K562 (cell line): ENCODE results near the gene MAP3K4. TPM values are rescaled to one million over a fixed set of nuclear protein-coding genes. Genes with fewer than 3 reads are reported as not detected.

ENCODE experiments used
- ATAC-seq: fragments of 200-7000 bp; cut with Tn5 transposase; 3 replicates; pipeline ENCODE4 v1.9.1; 2020; ENCODE audit warnings: moderate library complexity
- BruUV-seq: library from RNA; stranded (reverse); fragments of 400-500 nt; replicated peaks from 2 replicates; lab custom pipeline; 2021; lab: Mats Ljungman, UMichigan
- CTCF ChIA-PET: fragments of 300-600 bp; formaldehyde crosslinking; extraction: SDS; loops from one replicate; lab custom pipeline; 2021; ENCODE audit warnings: low intra/inter-chr PET ratio; lab: Yijun Ruan, JAX
- POLR2A ChIA-PET: fragments of 300-600, 350-650 bp; sonication (Branson Sonifier 250); formaldehyde crosslinking; extraction: SDS; loops from one replicate; lab custom pipeline; 2021; ENCODE audit warnings: antibody characterized with exemption, inconsistent platforms; lab: Yijun Ruan, JAX
- DNase-seq, 4 experiments: peaks; one replicate each; pipeline versions ENCODE4 v3.0.0 to v3.0.0-alpha.2; 2011 to 2018; ENCODE audit warnings: low spot score in 3 of 4, mixed read lengths in 3 of 4; ENCODE audit errors: extremely low read depth in 1 of 4
- FAIRE-seq: peaks from 2 replicates; lab custom pipeline; 2011; peaks lifted over from hg19 to GRCh38; lab: Jason Lieb, UNC
- H2AFZ ChIP-seq: 2 replicates; pipeline ENCODE4 v1.6.0; 2011; ENCODE audit warnings: low read depth, low read length, control low read depth, inconsistent platforms
- H3K27ac ChIP-seq: fragments of 200-600 bp; 3 replicates; pipeline ENCODE4 v1.8.0; 2011; ENCODE audit warnings: low read depth, mild to moderate bottlenecking, control low read depth, inconsistent platforms, low read length, moderate library complexity, mixed read lengths; ENCODE audit errors: extremely low read depth
- H3K27me3 ChIP-seq, 2 experiments: fragments of 300-600 bp in 1 of 2; 2 replicates in 1 of 2; 3 replicates in 1 of 2; pipeline versions ENCODE4 v1.6.0 to v1.8.0; 2011; ENCODE audit warnings: inconsistent platforms in 2 of 2, low read length in 2 of 2, mild to moderate bottlenecking in 1 of 2, mixed read lengths in 1 of 2, moderate library complexity in 1 of 2; ENCODE audit not compliant: control insufficient read depth in 2 of 2, insufficient read depth in 2 of 2
- H3K36me3 ChIP-seq: fragments of 300-600 bp; 3 replicates; pipeline ENCODE4 v1.8.0; 2011; ENCODE audit warnings: mild to moderate bottlenecking, low read length, inconsistent platforms; ENCODE audit not compliant: control insufficient read depth, insufficient read depth
- H3K4me1 ChIP-seq, 2 experiments: fragments of 200-600 bp in 1 of 2; replicated peaks in 1 of 2; 2 replicates in 1 of 2; 3 replicates in 1 of 2; pipeline versions ENCODE4 v1.5.1 to v1.8.0; 2011; ENCODE audit warnings: inconsistent platforms in 2 of 2, low read length in 2 of 2, mild to moderate bottlenecking in 1 of 2, mixed read lengths in 1 of 2, moderate library complexity in 1 of 2; ENCODE audit not compliant: control insufficient read depth in 2 of 2, insufficient read depth in 2 of 2
- H3K4me2 ChIP-seq: 2 replicates; pipeline ENCODE4 v1.6.1; 2011; ENCODE audit warnings: low read length, control low read depth, inconsistent platforms, mixed read lengths; ENCODE audit not compliant: insufficient read depth
- H3K4me3 ChIP-seq: fragments of 200-600 bp; sonication (generic), shearing (Covaris generic); 2 replicates; pipeline ENCODE4 v1.5.1; 2016; ENCODE audit warnings: control low read depth, inconsistent platforms
- H3K79me2 ChIP-seq: fragments of 200-600 bp; 3 replicates; pipeline ENCODE4 v1.8.0; 2011; ENCODE audit warnings: low read length, inconsistent platforms; ENCODE audit not compliant: control insufficient read depth, insufficient read depth
- H3K9ac ChIP-seq, 2 experiments: 2 replicates each; pipeline versions ENCODE4 v1.6.0 to v1.6.1; 2011; ENCODE audit warnings: low read depth in 2 of 2, low read length in 2 of 2, control low read depth in 1 of 2, inconsistent platforms in 1 of 2, mild to moderate bottlenecking in 1 of 2, mixed read lengths in 1 of 2; ENCODE audit not compliant: insufficient read depth in 1 of 2
- H3K9me1 ChIP-seq: one replicate; pipeline ENCODE4 v1.6.0; 2011; ENCODE audit warnings: inconsistent platforms, mild to moderate bottlenecking, low read length, moderate library complexity; ENCODE audit not compliant: control insufficient read depth, insufficient read depth
- H3K9me3 ChIP-seq: replicated peaks from 2 replicates; pipeline ENCODE4 v1.5.1; 2011; ENCODE audit warnings: low read depth, low read length, inconsistent platforms; ENCODE audit not compliant: control insufficient read depth, insufficient read depth
- H4K20me1 ChIP-seq: replicated peaks from 2 replicates; pipeline ENCODE4 v1.6.1; 2011; ENCODE audit warnings: low read length, inconsistent platforms, mixed read lengths; ENCODE audit not compliant: control insufficient read depth, insufficient read depth
- ARNT ChIP-seq, 2 experiments: fragments of 450-650 bp; IDR thresholded peaks; 2 replicates each; pipeline ENCODE4 v1.6.1; 2016; ENCODE audit warnings: mild to moderate bottlenecking in 1 of 2
- ATF2 ChIP-seq: sonication (generic); formaldehyde crosslinking; IDR thresholded peaks from 2 replicates; pipeline ENCODE4 v1.8.1; 2022; ENCODE audit warnings: missing genetic modification reagents
- CHD2 ChIP-seq: IDR thresholded peaks from 2 replicates; pipeline ENCODE4 v1.6.1; 2011; ENCODE audit warnings: low read depth, low read length
- CTCFL ChIP-seq: IDR thresholded peaks from 2 replicates; pipeline ENCODE4 v1.6.1; 2011; ENCODE audit warnings: borderline replicate concordance, low read depth, mild to moderate bottlenecking, moderate library complexity, low read length; ENCODE audit not compliant: insufficient read depth, poor library complexity, severe bottlenecking
- EP300 ChIP-seq: IDR thresholded peaks from 2 replicates; pipeline ENCODE4 v1.6.1; 2012; ENCODE audit warnings: low read length, improper control_type of control experiment
- HIVEP1 ChIP-seq: fragments of 250-450 bp; sonication (Bioruptor Pico); IDR thresholded peaks from 2 replicates; pipeline ENCODE4 v1.4.0; 2020; ENCODE audit warnings: mild to moderate bottlenecking
- HMGN3 ChIP-seq: IDR thresholded peaks from 2 replicates; pipeline ENCODE4 v1.6.1; 2011; ENCODE audit warnings: borderline replicate concordance, low read depth, mild to moderate bottlenecking, mixed read lengths, low read length; ENCODE audit not compliant: insufficient read length; ENCODE audit errors: extremely low read depth
- ILF3 ChIP-seq: fragments of 450-650 bp; IDR thresholded peaks from 2 replicates; pipeline ENCODE4 v1.6.1; 2018; ENCODE audit warnings: antibody characterized with exemption, mild to moderate bottlenecking, moderate library complexity, borderline replicate concordance
- RBM39 ChIP-seq: fragments of 200-400 bp; formaldehyde crosslinking; optimal IDR thresholded peaks from 2 replicates; pipeline ENCODE3; 2018; ENCODE audit warnings: low read depth, low read length
- ZEB2 ChIP-seq: fragments of 450-650 bp; IDR thresholded peaks from 2 replicates; pipeline ENCODE4 v1.6.1; 2016
- ZNF263 ChIP-seq: sonication (generic); formaldehyde crosslinking; IDR thresholded peaks from 2 replicates; pipeline ENCODE4 v1.8.0; 2022; ENCODE audit warnings: mild to moderate bottlenecking, missing genetic modification reagents, borderline replicate concordance
- ZNF699 ChIP-seq: fragments of 250-450 bp; sonication (Bioruptor Pico); IDR thresholded peaks from 2 replicates; pipeline ENCODE4 v1.8.0; 2021; ENCODE audit warnings: mild to moderate bottlenecking, moderate library complexity; ENCODE audit not compliant: insufficient replicate concordance
- ZNF780A ChIP-seq: fragments of 250-450 bp; sonication (Bioruptor Pico); IDR thresholded peaks from 2 replicates; pipeline ENCODE4 v1.5.0; 2021; ENCODE audit warnings: mild to moderate bottlenecking
- WGBS: fragments of 100-300 bp; shearing (Covaris generic); methylation state at CpG from one replicate; pipeline ENCODE4 v1.1.6; 2016; ENCODE audit warnings: low coverage, mixed read lengths; ENCODE audit not compliant: insufficient coverage; ENCODE audit errors: missing lambda C conversion rate; 5-methylcytosine and 5-hydroxymethylcytosine counted together
- in situ Hi-C: fragments of 300-500 bp; cut with MboI; formaldehyde crosslinking; loops from 4 replicates; pipeline ENCODE4 v1.15.0; 2018; ENCODE audit warnings: inconsistent platforms, mixed read lengths
- intact Hi-C: fragments of 100-400 bp; cut with micrococcal nuclease; formaldehyde crosslinking; loops from 2 replicates; pipeline ENCODE4 v1.14.2; 2022
- polyA plus RNA-seq, 8 experiments: library from polyadenylated mRNA; depleted of rRNA in 4 of 8; stranded (reverse) in 5 of 8; unstranded in 3 of 8; fragments of >200 nt; fragmentation: Nextera tagmentation in 2 of 8; fragmentation: Illumina TruSeq in 1 of 8; extraction: Ambion mirVana in 2 of 8; extraction: Trizol in 1 of 8; gene quantifications; 2 replicates each; pipeline versions ENCODE4 v1.2.1 to v1.2.3, GENCODE V29; 2011 to 2014; ENCODE audit warnings: inconsistent platforms in 1 of 8, missing spikeins in 1 of 8
- total RNA-seq, 7 experiments: library from RNA; depleted of rRNA in 6 of 7; stranded (reverse); fragments of >200 nt in 6 of 7; fragmentation: Illumina TruSeq in 2 of 7; extraction: Trizol in 2 of 7; gene quantifications; 2 replicates each; pipeline versions ENCODE4 v1.2.1 to v1.2.3, GENCODE V29; 2011 to 2021; ENCODE audit warnings: low replicate concordance in 1 of 7
- TF ChIP-seq, protein P1 (sequence below): fragments of 450-650 bp; formaldehyde crosslinking; IDR thresholded peaks from 2 replicates; pipeline ENCODE4 v1.4.0; 2020; ENCODE audit warnings: mild to moderate bottlenecking, mixed read lengths

The MAP3K4 gene
- total and polyA plus RNA-seq, 9 of the 15 experiments (the other 6 are each of a cell fraction or from before 2014, with no cell fraction given) = 21.0 to 77.2 (median 48.9) TPM

DNA sequence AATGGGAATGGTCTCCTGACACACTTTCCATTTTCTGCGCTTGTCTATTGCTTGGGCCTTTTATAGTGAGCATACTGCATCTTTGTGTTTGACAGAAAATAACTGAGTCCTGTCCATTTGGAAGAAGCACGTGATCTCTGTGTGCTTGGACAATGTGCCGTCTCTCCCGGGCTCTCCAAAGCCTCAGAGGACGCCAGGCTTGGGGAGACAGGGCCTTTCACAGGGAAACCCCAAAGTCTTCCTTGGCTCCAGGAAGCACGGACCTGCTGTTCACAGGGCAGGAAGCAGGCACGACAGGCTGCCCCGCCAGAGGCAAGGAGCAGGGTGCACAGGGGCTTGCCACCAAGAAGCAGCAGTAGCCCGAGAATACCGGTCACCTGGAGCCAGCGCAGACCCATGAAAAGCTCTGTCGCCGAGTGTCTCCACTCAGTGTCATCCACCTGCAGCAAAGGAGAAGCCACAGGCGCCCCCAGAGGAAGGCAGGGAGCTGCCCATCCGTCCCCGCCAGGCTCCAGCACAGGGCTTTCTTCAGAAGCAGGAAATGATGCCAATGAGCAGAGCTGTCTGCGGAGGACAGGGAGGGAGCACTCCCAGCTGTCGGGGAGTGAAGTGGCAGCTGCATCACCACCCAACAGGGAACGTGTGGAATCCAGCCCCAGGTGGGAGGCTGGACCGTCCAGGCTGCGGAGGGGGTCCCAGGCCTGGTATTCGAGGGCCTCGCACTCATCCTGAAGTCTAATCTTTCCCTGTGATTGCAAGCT, 147.2 kb downstream of the MAP3K4 start:
- no peak overlapping the region for H3K27ac ChIP-seq
- in situ Hi-C loops = no loop called here
- FAIRE-seq (no peak), ATAC-seq (peak; percentile 3; the same call in 1 of the 3 replicates), DNase-seq (no peak)
- no peaks in the 10 kb centered on the region for H3K9me1 ChIP-seq
- CTCF ChIA-PET = no interaction called here
- peaks cover 4 to 31% of the 10 kb centered on the region in 2 experiments; a peak in 3 of 5 replicates for H3K4me1 ChIP-seq
- intact Hi-C loops = no loop called here
- no peak overlapping the region for H2AFZ ChIP-seq
- no peaks in the 10 kb centered on the region for H3K36me3 ChIP-seq
- H3K4me3 ChIP-seq = no peak overlapping the region
- BruUV-seq = no TSS peak
- H4K20me1 ChIP-seq = no peaks in the 10 kb centered on the region
- POLR2A ChIA-PET = interaction anchor here (0.9 kb wide), 2 partner anchors 31 to 206 kb away, joined by 3 read pairs; no protein-coding TSS in a partner anchor
- H3K4me2 ChIP-seq = no peak overlapping the region
- WGBS = 68% methylated on average over 23 of the region's 23 CpGs
- H3K9me3 ChIP-seq = no peaks in the 10 kb centered on the region
- no peaks in the 10 kb centered on the region for H3K79me2 ChIP-seq
- no peaks in the 10 kb centered on the region for H3K27me3 ChIP-seq
- H3K9ac ChIP-seq = peak overlapping the region in 1 of 2 experiments; percentile 77; a peak in 2 of 4 replicates
- TF ChIP-seq ARNT (IDR thresholded peaks at IDR 0.05) = no peak
- TF ChIP-seq HIVEP1 (CRISPR knock-in tag) = no peak
- no peak for TF ChIP-seq CTCFL
- TF ChIP-seq CHD2 = no peak
- peak; percentile 87 for TF ChIP-seq ZNF263
- peak; percentile 28 for TF ChIP-seq HMGN3
- peak; percentile 74 for TF ChIP-seq RBM39
- TF ChIP-seq ILF3 = no peak
- 0 out of 2 replicates have a peak, but pooled peaks have one; percentile 24 for TF ChIP-seq ATF2 (CRISPR knock-in tag)
- TF ChIP-seq ZNF780A = no peak
- TF ChIP-seq ZNF699 = no peak
- TF ChIP-seq ZEB2 = no peak
- TF ChIP-seq EP300 = no peak
- TF ChIP-seq, protein P1, sequence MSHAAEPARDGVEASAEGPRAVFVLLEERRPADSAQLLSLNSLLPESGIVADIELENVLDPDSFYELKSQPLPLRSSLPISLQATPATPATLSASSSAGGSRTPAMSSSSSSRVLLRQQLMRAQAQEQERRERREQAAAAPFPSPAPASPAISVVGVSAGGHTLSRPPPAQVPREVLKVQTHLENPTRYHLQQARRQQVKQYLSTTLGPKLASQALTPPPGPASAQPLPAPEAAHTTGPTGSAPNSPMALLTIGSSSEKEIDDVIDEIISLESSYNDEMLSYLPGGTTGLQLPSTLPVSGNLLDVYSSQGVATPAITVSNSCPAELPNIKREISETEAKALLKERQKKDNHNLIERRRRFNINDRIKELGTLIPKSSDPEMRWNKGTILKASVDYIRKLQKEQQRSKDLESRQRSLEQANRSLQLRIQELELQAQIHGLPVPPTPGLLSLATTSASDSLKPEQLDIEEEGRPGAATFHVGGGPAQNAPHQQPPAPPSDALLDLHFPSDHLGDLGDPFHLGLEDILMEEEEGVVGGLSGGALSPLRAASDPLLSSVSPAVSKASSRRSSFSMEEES = 0 out of 2 replicates have a peak, but pooled peaks have one; percentile 23
